Measurements from ENCODE around the gene CCT5.
A peak's percentile ranks its signal among the peaks of the same experiment; 100 is the strongest.

The CCT5 gene

GRCh38 chr5:10277773-10278630 is 27.9 kb downstream of the CCT5 start:
- DNase-seq = no peak

GRCh38 chr5:10278658-10279279 is 28.7 kb downstream of the CCT5 start:
- DNase-seq = no peak

GRCh38 chr5:10279328-10279727 is 29.2 kb downstream of the CCT5 start:
- DNase-seq = no peak

GRCh38 chr5:10279925-10280720 is 30.0 kb downstream of the CCT5 start:
- DNase-seq = no peak

DNA sequence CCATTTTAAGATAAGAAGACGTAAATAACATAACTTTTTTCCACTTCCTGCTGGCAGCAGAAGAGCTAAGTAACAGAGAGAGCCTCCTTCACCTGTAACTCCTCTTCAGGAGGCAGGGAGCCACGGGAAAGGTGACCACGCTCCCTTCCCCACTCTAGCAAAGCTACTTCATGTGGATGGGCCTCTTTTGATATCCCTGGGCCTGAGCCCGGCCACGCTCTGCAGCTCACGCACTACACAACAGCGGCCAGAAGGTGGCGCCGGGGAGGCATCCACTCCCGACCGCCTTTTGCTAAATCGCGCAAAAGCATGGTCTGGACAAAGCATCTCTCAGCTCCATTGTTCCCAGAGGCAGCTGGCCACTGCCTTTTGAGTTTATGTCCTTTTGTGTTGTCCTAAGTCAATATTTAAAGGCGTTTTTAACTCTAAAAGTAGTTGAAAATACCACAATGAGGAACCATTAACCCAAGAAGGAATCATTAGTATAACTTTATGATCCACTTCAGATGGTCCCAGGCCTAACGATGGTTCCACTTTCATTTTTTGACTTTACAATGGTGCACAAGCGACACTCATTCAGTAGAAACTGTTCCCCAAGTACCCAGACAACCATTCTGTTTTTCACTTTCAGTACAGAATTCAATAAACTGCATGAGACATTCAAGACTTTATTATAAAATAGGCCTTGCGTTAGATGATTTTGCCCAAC is 34.0 kb downstream of the CCT5 start:
- DNase-seq = peak; percentile 70

DNA sequence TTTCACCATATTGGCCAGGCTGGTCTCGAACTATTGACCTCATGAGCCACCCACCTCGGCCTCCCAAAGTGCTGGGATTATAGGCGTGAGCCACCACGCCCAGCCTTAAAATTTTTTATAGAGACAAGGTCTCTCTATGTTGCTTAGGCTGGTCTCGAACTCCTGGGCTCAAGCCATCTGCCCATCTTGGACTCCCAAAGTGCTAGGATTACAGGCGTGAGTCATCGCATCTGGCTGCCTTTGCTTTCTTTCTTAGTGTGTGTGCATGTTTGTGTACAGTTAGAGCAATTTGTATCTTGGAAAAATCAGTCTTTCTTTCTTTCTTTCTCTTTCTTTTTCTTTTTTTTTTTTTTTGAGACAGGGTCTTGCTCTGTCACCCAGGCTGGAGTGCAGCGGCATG is 35.3 kb downstream of the CCT5 start:
- DNase-seq = peak; percentile 46

GRCh38 chr5:10286162-10286861 is 36.2 kb downstream of the CCT5 start:
- no peak for DNase-seq

DNA sequence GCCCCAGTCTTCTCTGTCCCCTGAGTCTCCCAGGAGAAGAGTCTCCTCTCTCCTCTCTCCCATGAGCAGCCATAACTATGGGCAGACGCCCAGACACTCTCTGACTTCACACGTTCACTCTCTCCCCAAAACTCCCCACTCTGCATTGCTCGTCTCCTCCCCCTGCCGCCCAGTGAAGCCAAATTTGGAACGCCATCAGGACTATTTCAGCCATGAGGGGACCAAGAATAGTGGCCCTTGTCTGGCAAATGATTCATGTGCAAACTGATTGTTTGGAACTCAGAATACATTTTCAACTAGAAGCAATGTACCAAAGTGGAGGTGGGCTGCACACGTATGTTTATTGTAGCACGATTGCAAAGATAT is 36.8 kb downstream of the CCT5 start:
- no peak for DNase-seq

DNA sequence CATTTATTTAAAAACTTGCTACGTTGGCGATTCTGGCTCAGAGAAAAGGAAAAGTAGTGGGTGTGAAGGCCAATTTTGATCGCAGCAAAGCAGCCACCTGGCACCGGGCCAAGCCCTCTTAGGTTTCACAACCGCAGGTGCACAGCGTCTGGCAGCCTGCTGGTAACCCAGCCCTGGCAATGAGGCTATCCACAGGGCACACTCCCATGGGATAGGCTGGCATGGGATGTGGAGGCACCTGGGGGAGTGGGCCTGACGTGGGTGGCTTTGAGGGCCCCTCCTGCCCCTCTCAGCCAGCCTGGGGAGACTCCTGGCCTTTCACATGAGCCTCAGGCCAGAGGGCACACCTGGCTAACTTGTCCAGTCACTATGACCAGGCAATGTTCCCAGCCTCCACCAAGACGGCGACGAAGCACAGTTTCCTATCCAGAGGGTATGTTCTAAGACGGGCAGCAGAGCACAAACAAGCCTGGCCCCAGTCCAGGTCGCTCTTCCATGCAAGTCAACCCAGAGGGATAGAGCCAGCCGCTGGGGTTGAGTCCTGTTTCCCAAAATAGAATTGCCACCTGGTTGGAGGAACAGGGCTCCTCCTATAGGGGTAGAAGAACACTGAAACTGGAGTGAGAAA is 38.6 kb downstream of the CCT5 start:
- DNase-seq = no peak

- DNase-seq = no peak
Observed at GRCh38 chr5:10289353-10289752, 39.3 kb downstream of the CCT5 start.

- DNase-seq = no peak
Observed at GRCh38 chr5:10289991-10290390, 39.9 kb downstream of the CCT5 start.

- no peak for DNase-seq
Observed at GRCh38 chr5:10290438-10290837, 40.4 kb downstream of the CCT5 start.

- DNase-seq = no peak
Observed at GRCh38 chr5:10291692-10292339, 41.7 kb downstream of the CCT5 start.

DNA sequence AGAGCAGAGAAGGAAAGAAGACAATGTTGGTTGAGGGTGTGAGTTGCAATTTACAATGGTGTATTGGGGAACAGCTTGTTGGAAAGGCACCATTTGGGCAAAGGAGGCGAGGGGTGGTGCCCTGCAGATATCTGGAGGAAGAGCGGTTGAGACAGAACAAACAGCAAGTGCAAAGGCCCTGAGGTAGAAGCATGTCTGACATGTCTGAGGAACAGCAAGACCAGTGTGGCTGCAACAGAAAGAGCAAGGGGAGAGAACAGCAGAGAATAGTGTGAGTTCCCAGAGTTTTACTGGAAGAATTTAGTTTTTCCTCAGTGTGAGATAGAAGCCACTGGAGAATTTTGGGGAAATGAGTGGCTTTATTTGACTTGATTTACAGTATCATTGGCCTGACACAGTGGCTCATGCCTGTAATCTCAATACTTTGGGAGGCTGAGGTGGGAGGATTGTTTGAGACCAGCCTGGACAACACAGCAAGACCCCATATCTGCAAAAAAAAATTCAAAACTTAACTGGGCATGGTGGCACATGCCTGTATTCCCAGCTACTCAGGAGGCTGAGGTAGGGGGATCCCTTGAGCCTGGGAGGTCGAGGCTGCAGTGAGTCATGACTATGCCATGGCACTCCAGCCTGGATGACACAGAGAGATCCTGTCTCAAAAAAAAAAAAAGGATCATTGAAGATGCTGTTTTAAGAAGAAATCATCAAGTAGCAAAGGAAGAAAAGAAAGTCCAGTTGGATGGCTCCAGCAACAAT is 44.0 kb downstream of the CCT5 start:
- DNase-seq = peak; percentile 54

- no peak for DNase-seq
Observed at GRCh38 chr5:10295619-10296326, 45.7 kb downstream of the CCT5 start.

- DNase-seq = no peak
Observed at GRCh38 chr5:10297646-10298204, 47.6 kb downstream of the CCT5 start.

DNA sequence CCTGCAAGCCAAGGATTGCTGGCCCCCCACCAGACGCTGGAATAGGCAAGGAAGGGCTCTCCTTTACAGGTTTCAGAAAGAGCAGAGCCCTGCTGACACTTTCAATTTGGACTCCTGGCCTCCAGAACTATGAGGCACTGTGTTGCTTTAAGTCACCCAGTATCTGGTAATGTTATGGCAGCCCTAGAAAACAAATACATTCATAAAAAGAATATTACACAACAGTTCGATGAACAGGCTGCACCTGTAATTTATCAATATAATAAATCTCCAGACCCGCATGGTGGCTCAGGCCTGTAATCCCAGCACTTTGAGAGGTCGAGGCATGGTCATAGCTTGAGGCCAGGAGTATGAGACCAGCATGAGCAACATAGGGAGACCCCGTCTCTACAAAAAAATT is 50.2 kb downstream of the CCT5 start:
- DNase-seq = no peak

GRCh38 chr5:10301266-10301665 is 51.2 kb downstream of the CCT5 start:
- DNase-seq = no peak
